NB4 (cell line): ENCODE results near the gene HECW1.

Source experiments
- CTCF ChIP-seq: IDR thresholded peaks from one replicate; pipeline ENCODE4 v1.5.1; 2012; ENCODE audit warnings: low read depth, low read length
- MYC ChIP-seq: IDR thresholded peaks from 2 replicates; pipeline ENCODE4 v1.6.1; 2011; ENCODE audit warnings: low read depth, low read length
- POLR2A ChIP-seq: IDR thresholded peaks from 2 replicates; pipeline ENCODE4 v1.6.1; 2011; ENCODE audit warnings: mild to moderate bottlenecking; ENCODE audit not compliant: insufficient read length; ENCODE audit errors: extremely low read depth

GRCh38 chr7:43072530-43072929 is 39.9 kb upstream of the HECW1 start:
- TF ChIP-seq CTCF (no peak), POLR2A (no peak), MYC (no peak)
